ENCODE results near the gene HIC1. TPM values are rescaled to one million over a fixed set of nuclear protein-coding genes. Genes with fewer than 3 reads are reported as not detected.

HIC1 gene
- total RNA-seq, 2 donors from 2014 or later: 20.5 to 33.1 TPM

DNA sequence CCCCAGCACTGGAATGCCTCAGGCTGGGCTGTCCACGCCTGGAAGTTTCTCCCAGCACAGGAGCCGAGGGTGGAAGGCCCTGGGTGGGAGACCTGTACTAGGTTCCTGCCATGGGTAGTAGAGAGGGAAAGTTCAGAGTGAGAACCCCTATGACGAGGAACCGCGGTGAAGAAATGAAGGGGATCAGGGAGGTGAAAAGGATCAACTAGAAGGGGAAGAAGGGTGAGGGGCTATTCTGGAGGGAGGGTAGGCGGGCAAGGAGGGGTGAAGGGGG is 5.4 kb downstream of the HIC1 start:
- TF ChIP-seq, protein P1, sequence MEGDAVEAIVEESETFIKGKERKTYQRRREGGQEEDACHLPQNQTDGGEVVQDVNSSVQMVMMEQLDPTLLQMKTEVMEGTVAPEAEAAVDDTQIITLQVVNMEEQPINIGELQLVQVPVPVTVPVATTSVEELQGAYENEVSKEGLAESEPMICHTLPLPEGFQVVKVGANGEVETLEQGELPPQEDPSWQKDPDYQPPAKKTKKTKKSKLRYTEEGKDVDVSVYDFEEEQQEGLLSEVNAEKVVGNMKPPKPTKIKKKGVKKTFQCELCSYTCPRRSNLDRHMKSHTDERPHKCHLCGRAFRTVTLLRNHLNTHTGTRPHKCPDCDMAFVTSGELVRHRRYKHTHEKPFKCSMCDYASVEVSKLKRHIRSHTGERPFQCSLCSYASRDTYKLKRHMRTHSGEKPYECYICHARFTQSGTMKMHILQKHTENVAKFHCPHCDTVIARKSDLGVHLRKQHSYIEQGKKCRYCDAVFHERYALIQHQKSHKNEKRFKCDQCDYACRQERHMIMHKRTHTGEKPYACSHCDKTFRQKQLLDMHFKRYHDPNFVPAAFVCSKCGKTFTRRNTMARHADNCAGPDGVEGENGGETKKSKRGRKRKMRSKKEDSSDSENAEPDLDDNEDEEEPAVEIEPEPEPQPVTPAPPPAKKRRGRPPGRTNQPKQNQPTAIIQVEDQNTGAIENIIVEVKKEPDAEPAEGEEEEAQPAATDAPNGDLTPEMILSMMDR (IDR thresholded peaks at IDR 0.05): no peak
- TF ChIP-seq POLR2A (IDR thresholded peaks at IDR 0.05): no peak
- TF ChIP-seq POLR2AphosphoS5 (IDR thresholded peaks at IDR 0.05): no peak
- Histone ChIP-seq H3K36me3 (no peaks in the 10 kb centered on the region), H3K9me3 (no peaks in the 10 kb centered on the region), H3K27ac (peak overlapping the region; percentile 75 to 82), H3K4me1 (replicated peaks) (no peaks in the 10 kb centered on the region), H3K27me3 (replicated peaks; ENCODE audit: insufficient read depth) (no peaks in the 10 kb centered on the region), H3K4me3 (no peak overlapping the region)
- no peak for DNase-seq (ENCODE audit: low spot score)
- 78% methylated on average over 6 of the region's 6 CpGs for WGBS
- intact Hi-C loops (cut with DNase I): no loop called here

DNA sequence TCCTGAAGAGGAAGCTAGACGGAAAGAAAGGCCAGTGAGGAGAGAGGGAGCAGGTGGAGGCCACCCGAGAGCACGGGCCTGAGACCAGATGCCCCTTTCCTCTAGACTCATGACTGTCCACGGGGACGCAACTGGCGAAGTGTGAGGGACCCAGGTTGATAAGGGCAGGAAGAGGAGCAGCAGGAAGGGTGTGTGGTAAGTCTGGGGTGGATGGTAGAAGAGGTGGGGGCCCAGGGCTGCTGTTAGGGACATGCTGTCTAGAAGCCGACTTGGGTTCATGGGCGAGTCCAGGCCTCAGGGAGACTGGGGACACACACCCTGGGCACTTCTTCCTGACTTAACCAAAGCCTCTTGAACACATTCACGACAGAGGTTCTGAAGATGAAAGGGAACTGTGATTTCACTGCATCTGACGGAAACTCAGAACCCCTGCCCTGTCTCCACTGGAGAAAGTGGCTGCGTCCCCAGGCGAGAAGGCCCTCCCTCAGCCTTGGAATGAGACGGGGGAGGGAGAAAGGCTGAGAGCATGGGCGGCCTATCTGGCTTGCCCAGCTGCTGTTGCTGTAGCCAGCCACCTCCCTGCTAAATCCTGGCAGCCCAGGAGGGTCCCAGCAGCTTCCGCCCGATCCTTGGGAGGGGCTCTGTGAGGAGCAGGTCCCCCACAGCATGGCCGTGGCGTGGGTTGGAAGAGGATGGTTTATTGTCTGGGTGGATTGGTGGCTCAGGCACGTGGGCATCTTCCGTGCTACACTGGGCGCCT is 6.0 kb downstream of the HIC1 start:
- H3K27me3 ChIP-seq (replicated peaks; ENCODE audit: insufficient read depth): no peaks in the 10 kb centered on the region
- no peak for DNase-seq (ENCODE audit: low spot score)
- intact Hi-C loops (cut with DNase I): no loop called here
- H3K27ac ChIP-seq: peak overlapping the region; percentile 75 to 82
- no peaks in the 10 kb centered on the region for H3K4me1 ChIP-seq (replicated peaks)
- TF ChIP-seq, protein P1 (IDR thresholded peaks at IDR 0.05): no peak
- no peak for TF ChIP-seq POLR2AphosphoS5 (IDR thresholded peaks at IDR 0.05)
- no peak for TF ChIP-seq POLR2A (IDR thresholded peaks at IDR 0.05)
- 73% methylated on average over 21 of the region's 21 CpGs for WGBS
- no peak overlapping the region for H3K4me3 ChIP-seq
- H3K36me3 ChIP-seq: no peaks in the 10 kb centered on the region
- H3K9me3 ChIP-seq: no peaks in the 10 kb centered on the region

DNA sequence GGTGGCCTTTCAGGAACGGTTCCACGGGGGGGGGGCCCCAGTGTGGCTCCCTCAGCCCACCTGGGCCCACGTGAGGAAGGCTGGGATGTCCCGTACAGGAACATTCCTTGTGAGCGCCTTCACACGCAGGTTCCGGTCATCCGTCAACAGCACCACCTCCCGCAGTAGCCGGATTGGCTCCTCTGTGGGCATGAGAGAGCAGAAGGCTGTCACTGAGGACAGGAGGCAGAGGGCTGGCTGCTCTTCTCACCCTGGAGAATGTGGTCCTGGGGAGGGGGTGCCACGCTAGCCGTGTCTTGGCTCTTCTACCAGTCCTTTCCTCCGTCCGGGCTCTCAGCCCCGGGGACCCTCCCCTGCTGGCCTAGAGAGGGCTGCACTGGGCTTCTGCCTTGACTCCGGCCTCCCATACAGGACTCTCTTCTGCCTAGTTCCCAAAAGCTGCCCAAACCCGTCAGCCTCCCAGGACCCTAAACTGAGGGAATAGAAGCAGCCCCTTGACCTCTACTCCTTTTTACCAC is 6.6 kb downstream of the HIC1 start:
- H3K4me1 ChIP-seq (replicated peaks): no peaks in the 10 kb centered on the region
- no peak for DNase-seq (ENCODE audit: low spot score)
- 65% methylated on average over 17 of the region's 17 CpGs for WGBS

DNA sequence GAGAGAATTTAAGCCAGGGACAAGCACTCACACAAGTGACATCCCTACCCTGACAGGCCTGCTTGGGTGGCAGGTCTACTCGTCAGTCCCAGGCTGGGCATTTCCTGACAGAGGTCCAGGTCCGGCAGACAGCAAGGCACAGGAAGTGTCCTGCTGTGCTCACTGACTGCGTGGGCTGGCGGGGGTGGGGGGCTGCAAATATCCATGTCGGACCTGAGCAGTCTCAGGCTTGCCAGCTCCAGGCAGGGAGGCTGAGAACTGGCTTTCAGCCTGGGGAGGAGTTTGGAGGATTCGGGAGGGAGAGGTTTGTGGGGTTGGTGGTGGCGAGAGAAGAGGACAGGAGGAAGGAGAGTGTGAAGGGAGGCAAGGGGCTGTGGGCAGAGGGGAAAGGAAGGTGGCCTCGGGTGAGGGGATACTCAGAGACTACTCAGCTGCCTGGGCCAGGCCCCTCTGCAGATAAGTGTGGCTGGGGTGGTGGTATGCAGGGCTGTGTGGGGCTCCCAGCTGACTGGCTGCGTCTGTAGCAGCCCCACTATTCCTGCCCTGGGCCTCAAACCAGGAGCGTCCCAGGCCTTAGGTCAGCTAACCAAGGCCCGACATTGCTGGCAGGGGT is 7.8 kb downstream of the HIC1 start:
- H3K4me1 ChIP-seq (replicated peaks): peaks cover 4% of the 10 kb centered on the region
- no peaks in the 10 kb centered on the region for H3K9me3 ChIP-seq
- H3K36me3 ChIP-seq: no peaks in the 10 kb centered on the region
- intact Hi-C loops (cut with DNase I): no loop called here
- H3K4me3 ChIP-seq: no peak overlapping the region
- no peaks in the 10 kb centered on the region for H3K27me3 ChIP-seq (replicated peaks; ENCODE audit: insufficient read depth)
- H3K27ac ChIP-seq: peak overlapping the region; percentile 75 to 82
- DNase-seq (ENCODE audit: low spot score): no peak
- TF ChIP-seq, protein P1 (IDR thresholded peaks at IDR 0.05): no peak
- TF ChIP-seq POLR2AphosphoS5 (IDR thresholded peaks at IDR 0.05) (no peak), POLR2A (IDR thresholded peaks at IDR 0.05) (no peak)
- WGBS: 58% methylated on average over 11 of the region's 11 CpGs

More for the DNA sequence above, 6.6 kb downstream of the HIC1 start:
- intact Hi-C loops (cut with DNase I): no loop called here
- Histone ChIP-seq H3K36me3 (no peaks in the 10 kb centered on the region), H3K9me3 (no peaks in the 10 kb centered on the region), H3K27ac (peak overlapping the region; percentile 75 to 82), H3K4me3 (no peak overlapping the region), H3K27me3 (replicated peaks; ENCODE audit: insufficient read depth) (no peaks in the 10 kb centered on the region)
- TF ChIP-seq POLR2AphosphoS5 (IDR thresholded peaks at IDR 0.05) (no peak), POLR2A (IDR thresholded peaks at IDR 0.05) (no peak)
- TF ChIP-seq, protein P1 (IDR thresholded peaks at IDR 0.05): no peak
